HuH-7 (cell line): ENCODE data around the gene RPRD1B.

Experiments used
- DNase-seq: peaks from one replicate; pipeline ENCODE4 v3.0.0; 2011; ENCODE audit warnings: low spot score

Gene RPRD1B

GRCh38 chr20:38036366-38036765 is 2.8 kb downstream of the RPRD1B start:
- no peak for DNase-seq

- DNase-seq, result no peak
These were observed 6.7 kb downstream of the RPRD1B start for GRCh38 chr20:38040276-38040675.

- DNase-seq, result no peak
These were observed 10.2 kb downstream of the RPRD1B start for GRCh38 chr20:38043512-38044300.

- DNase-seq, result no peak
These were observed 11.1 kb downstream of the RPRD1B start for GRCh38 chr20:38044685-38045084.

GRCh38 chr20:38046572-38046971 is 13.0 kb downstream of the RPRD1B start:
- DNase-seq, result no peak

DNA sequence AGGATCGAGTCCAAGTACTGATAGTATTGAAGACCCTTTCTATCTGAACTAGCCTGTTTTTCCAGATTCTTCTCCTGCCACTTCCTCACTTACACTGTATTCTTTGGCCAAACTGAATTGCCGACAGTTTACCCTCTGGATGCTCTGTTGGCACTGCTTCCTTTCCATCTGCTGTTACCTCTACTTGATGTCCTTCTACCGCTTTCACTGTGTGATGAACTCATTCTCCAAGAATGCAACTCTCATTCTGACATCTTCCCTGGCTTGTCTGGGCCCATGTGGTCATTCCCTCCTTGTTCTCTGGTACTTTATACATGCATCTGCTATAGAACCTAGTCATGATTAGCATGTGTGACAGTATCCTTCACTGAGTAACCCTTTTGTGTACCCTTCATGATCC is 16.3 kb downstream of the RPRD1B start:
- DNase-seq, result no peak

GRCh38 chr20:38050686-38051085 is 17.1 kb downstream of the RPRD1B start:
- no peak for DNase-seq

- no peak for DNase-seq
These were observed 19.3 kb downstream of the RPRD1B start for GRCh38 chr20:38052870-38053269.

DNA sequence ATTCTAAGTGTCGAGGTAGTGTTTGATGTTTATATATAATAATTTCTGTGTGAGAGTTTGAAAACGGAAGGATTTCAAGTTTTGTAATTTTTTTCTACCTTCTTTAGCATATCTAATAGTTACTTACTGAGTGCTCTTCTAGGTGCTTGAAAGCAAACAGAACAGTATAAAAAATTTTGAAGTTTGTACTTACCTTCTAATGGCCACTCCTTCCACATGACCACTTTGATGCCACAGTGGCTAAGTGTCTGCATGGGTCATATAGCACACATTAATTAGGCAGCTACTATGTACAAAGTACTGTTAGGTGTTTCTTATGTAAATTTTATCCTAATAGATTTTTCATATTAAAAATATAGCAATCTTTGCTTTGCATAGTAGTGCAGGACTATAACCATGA is 21.1 kb downstream of the RPRD1B start:
- no peak for DNase-seq

DNA sequence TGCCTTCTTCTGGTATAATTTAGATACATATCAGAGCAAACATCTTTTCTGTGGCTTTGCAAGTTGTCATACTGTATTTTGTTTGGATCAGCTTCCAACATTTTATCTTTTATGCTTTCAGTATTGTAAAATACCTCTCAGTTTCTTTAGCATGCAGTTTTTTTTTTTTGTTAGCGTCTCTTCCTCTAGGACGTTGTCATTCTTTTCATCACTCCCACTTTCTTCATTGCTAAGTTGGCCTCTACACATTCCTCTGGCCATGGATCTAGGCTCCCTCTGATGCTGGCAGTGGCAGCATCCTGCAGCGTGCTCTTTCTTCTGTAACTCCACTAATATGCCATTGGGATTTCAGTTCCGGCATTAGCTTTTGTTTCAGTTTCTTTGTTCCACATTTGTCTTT is 21.7 kb downstream of the RPRD1B start:
- no peak for DNase-seq

- DNase-seq, result no peak
These were observed 22.3 kb downstream of the RPRD1B start for GRCh38 chr20:38055848-38056247.

DNA sequence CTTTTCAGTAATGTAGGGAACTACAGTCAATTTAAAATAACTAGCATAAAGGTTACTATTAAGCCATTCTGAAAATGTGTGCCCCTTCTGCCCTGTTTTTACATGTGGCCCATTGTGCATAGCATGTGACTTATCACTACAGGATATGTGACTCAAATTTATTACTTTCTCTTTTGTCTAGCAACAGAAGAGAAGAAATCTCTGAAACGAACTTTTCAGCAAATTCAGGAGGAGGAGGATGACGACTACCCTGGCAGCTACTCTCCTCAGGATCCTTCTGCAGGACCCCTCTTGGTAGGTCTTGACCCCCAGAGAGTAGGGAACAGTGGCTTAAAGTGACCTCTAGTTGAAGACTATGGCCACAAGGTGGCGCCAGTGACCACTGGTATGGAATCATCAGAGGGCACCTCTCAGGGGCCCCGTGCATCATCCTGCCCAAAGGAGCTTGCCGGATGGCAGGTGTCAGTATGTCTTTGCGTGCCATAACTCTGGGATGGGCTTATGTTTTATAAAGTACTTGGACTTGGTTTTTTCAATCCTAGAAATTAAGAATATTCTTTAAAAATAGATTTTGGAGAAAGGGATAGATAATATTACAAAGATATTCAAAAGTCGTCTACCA is 23.9 kb downstream of the RPRD1B start:
- peak; percentile 73 for DNase-seq

- no peak for DNase-seq
These were observed 26.3 kb downstream of the RPRD1B start for GRCh38 chr20:38059832-38060231.

- no peak for DNase-seq
These were observed 27.0 kb downstream of the RPRD1B start for GRCh38 chr20:38060536-38060935.

DNA sequence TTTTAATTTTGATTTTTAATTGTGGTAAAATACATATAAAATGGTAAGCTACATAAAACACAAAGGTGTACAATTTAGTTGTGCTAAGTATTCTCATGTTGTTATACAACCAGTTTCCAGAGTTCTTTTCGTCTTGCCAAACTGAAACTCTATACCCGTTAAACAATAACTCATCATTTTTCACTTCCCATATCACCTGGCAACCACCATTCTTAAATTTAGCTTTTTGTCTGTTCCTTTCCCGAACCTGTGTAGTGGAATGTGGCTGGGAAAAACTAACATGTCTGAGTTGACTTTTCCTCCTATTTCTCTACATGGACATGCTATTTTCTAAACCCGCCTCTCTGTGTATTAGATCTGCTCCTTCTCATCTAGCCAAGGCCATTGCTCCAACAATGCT is 27.6 kb downstream of the RPRD1B start:
- no peak for DNase-seq

DNA sequence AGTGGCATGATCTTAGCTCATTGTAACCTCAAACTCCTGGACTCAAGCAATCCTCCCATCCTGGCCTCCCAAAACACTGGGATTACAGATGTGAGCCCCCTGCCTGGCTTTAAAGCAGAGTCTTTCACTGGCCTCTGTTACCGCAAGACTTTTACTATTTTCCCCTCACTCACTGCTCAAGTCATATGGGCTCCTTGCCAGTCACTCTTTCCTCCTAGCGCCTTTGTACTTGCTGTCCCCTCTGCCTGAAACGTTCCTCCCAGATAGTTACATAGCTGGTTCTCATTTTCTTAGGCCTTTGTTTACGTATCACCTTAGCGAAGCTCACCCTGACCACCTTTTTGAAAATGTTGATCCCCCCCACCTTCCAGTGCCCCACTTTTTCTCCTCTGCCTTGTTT is 29.3 kb downstream of the RPRD1B start:
- no peak for DNase-seq

GRCh38 chr20:38063911-38064530 is 30.5 kb downstream of the RPRD1B start:
- DNase-seq, result no peak

DNA sequence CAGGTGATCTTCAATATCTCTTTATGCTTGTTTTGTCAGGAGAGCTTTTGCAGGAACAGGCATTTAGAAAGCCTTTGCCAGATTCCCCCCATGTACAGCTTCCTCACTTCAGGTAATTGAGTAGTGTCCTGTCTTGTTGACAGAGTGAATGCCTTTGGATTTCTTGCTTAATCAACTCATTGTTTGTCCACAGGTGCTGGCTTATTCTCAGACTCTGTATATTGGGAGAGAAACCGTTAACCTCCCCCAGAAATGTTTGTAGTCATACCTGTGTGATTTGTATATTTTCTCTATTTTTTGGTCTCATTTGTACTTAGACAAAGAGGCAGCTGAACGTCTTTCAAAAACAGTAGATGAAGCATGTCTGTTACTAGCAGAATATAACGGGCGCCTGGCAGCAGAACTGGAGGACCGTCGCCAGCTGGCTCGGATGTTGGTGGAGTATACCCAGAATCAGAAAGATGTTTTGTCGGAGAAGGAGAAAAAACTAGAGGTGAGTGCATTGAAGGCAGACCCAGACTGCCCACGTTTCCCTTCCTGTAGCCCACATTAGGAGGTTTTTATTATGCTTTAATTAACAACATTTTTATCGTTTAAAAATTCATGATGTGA is 32.3 kb downstream of the RPRD1B start:
- DNase-seq, result no peak

- no peak for DNase-seq
These were observed 33.6 kb downstream of the RPRD1B start for GRCh38 chr20:38066969-38067716.

- DNase-seq, result no peak
These were observed 34.3 kb downstream of the RPRD1B start for GRCh38 chr20:38067717-38068365.

DNA sequence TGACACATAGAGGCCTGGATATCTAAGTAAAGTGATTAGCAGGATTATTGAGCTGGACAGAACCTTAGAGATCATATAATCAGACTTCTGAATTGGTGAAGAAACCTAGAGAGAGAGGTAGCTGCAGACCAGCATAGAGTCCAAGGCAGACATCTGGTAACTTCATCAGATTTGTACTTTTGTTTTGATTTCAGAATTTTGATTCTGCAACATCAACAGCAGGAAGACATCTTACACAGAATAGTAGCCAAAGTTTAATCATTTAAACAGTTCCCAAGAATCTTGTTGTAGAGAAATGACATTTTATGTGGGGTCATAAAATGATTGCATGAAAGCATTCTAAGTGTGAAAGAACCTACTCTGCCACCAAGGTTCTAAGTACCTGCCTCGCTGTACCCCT is 39.4 kb downstream of the RPRD1B start:
- no peak for DNase-seq
